HEK293 (cell line): ENCODE results near the gene GALT.
A peak's percentile ranks its signal among the peaks of the same experiment; 100 is the strongest.

Experiments used
- CTCF ChIA-PET: fragments of 350-600 bp; formaldehyde crosslinking; extraction: SDS; loops from one replicate; lab custom pipeline; 2021; ENCODE audit warnings: antibody characterized with exemption; lab: Yijun Ruan, JAX
- POLR2A ChIA-PET: fragments of 300-600 bp; formaldehyde crosslinking; extraction: SDS; loops from one replicate; lab custom pipeline; 2020; ENCODE audit warnings: antibody characterized with exemption, inconsistent platforms; lab: Yijun Ruan, JAX
- H3K27ac ChIP-seq: fragments of 200-500 bp; sonication (Bioruptor generic); 2 replicates; pipeline ENCODE4 v1.5.1; 2014; ENCODE audit warnings: low read depth, low read length, control low read depth, inconsistent platforms; ENCODE audit errors: extremely low read depth
- H3K36me3 ChIP-seq, 2 experiments: fragments of 200-500 bp in 1 of 2; sonication (Bioruptor generic) in 1 of 2; 1 replicate in 1 of 2; 2 replicates in 1 of 2; pipeline ENCODE4 v1.5.1; 2014 to 2017; ENCODE audit warnings: inconsistent platforms in 2 of 2, low read length in 2 of 2; ENCODE audit not compliant: control insufficient read depth in 2 of 2, insufficient read depth in 1 of 2
- H3K4me1 ChIP-seq: fragments of 200-500 bp; sonication (Bioruptor generic); 2 replicates; pipeline ENCODE4 v1.5.1; 2014; ENCODE audit warnings: mild to moderate bottlenecking, low read length, inconsistent platforms; ENCODE audit not compliant: control insufficient read depth, insufficient read depth
- H3K4me3 ChIP-seq: 2 replicates; pipeline ENCODE4 v1.5.1; 2011; ENCODE audit warnings: low read depth, mild to moderate bottlenecking, control low read depth, low read length, moderate library complexity
- H3K9me3 ChIP-seq: fragments of 200-500 bp; sonication (Bioruptor generic); 2 replicates; pipeline ENCODE4 v1.5.1; 2014; ENCODE audit warnings: low read depth, low read length, inconsistent platforms; ENCODE audit not compliant: control insufficient read depth, insufficient read depth
- EGR2 ChIP-seq: fragments of 450-650 bp; formaldehyde crosslinking; IDR thresholded peaks from 2 replicates; pipeline ENCODE4 v1.5.1; 2016; ENCODE audit warnings: low read depth, missing biosample characterization, missing genetic modification characterization
- GLI2 ChIP-seq: fragments of 450-650 bp; formaldehyde crosslinking; IDR thresholded peaks from 2 replicates; pipeline ENCODE4; 2017; ENCODE audit warnings: missing biosample characterization, missing genetic modification characterization, low read depth, borderline replicate concordance
- INSM2 ChIP-seq: fragments of 450-650 bp; formaldehyde crosslinking; IDR thresholded peaks from 2 replicates; pipeline ENCODE4 v1.5.1; 2016; ENCODE audit warnings: missing biosample characterization, missing genetic modification characterization
- KLF17 ChIP-seq: fragments of 450-650 bp; formaldehyde crosslinking; IDR thresholded peaks from 2 replicates; pipeline ENCODE4 v1.5.1; 2016; ENCODE audit warnings: missing biosample characterization, missing genetic modification characterization
- KLF7 ChIP-seq: fragments of 450-650 bp; formaldehyde crosslinking; IDR thresholded peaks from 2 replicates; pipeline ENCODE4 v1.5.1; 2016; ENCODE audit warnings: missing biosample characterization, missing genetic modification characterization, borderline replicate concordance
- MZF1 ChIP-seq: fragments of 450-650 bp; formaldehyde crosslinking; IDR thresholded peaks from 2 replicates; pipeline ENCODE4 v1.5.1; 2017; ENCODE audit warnings: missing biosample characterization, missing genetic modification characterization, borderline replicate concordance
- PBX3 ChIP-seq: sonication (generic); formaldehyde crosslinking; IDR thresholded peaks from 2 replicates; pipeline ENCODE4 v1.8.1; 2022; ENCODE audit warnings: mild to moderate bottlenecking, moderate library complexity, missing genetic modification reagents
- PRDM1 ChIP-seq: fragments of 450-650 bp; formaldehyde crosslinking; IDR thresholded peaks from 2 replicates; pipeline ENCODE4; 2016; ENCODE audit warnings: missing biosample characterization, missing genetic modification characterization
- ZBTB17 ChIP-seq: fragments of 450-650 bp; formaldehyde crosslinking; IDR thresholded peaks from 2 replicates; pipeline ENCODE4 v1.5.1; 2016; ENCODE audit warnings: missing biosample characterization, missing genetic modification characterization
- ZFHX2 ChIP-seq: fragments of 450-650 bp; formaldehyde crosslinking; conservative IDR thresholded peaks from 2 replicates; pipeline ENCODE4 v1.5.1; 2016; ENCODE audit warnings: missing biosample characterization, missing genetic modification characterization
- ZNF114 ChIP-seq: fragments of 450-650 bp; formaldehyde crosslinking; IDR thresholded peaks from 2 replicates; pipeline ENCODE4 v1.5.0; 2017; ENCODE audit warnings: missing biosample characterization, missing genetic modification characterization
- ZNF175 ChIP-seq: fragments of 450-650 bp; formaldehyde crosslinking; IDR thresholded peaks from 2 replicates; pipeline ENCODE4 v1.5.1; 2016; ENCODE audit warnings: missing biosample characterization, missing genetic modification characterization
- ZNF239 ChIP-seq: fragments of 450-650 bp; formaldehyde crosslinking; IDR thresholded peaks from 2 replicates; pipeline ENCODE4 v1.5.1; 2016; ENCODE audit warnings: missing biosample characterization, missing genetic modification characterization
- ZNF266 ChIP-seq: fragments of 450-650 bp; formaldehyde crosslinking; IDR thresholded peaks from 2 replicates; pipeline ENCODE4 v1.5.1; 2016; ENCODE audit warnings: missing biosample characterization, missing genetic modification characterization, low read depth
- ZNF341 ChIP-seq: fragments of 450-650 bp; formaldehyde crosslinking; IDR thresholded peaks from 2 replicates; pipeline ENCODE4; 2016; ENCODE audit warnings: low read depth, missing biosample characterization, missing genetic modification characterization
- ZNF555 ChIP-seq: fragments of 450-650 bp; formaldehyde crosslinking; conservative IDR thresholded peaks from 2 replicates; pipeline ENCODE4 v1.5.1; 2017; ENCODE audit warnings: missing biosample characterization, mild to moderate bottlenecking, missing genetic modification characterization, inconsistent platforms
- ZNF580 ChIP-seq: fragments of 450-650 bp; formaldehyde crosslinking; IDR thresholded peaks from 2 replicates; pipeline ENCODE4 v1.5.1; 2016; ENCODE audit warnings: missing biosample characterization, missing genetic modification characterization
- ZNF670 ChIP-seq: fragments of 450-650 bp; formaldehyde crosslinking; IDR thresholded peaks from 2 replicates; pipeline ENCODE4 v1.5.1; 2016; ENCODE audit warnings: missing biosample characterization, missing genetic modification characterization, low read depth
- ZNF707 ChIP-seq: fragments of 450-650 bp; formaldehyde crosslinking; IDR thresholded peaks from 2 replicates; pipeline ENCODE4 v1.5.1; 2016; ENCODE audit warnings: missing biosample characterization, missing genetic modification characterization
- ZNF768 ChIP-seq: fragments of 450-650 bp; formaldehyde crosslinking; IDR thresholded peaks from 2 replicates; pipeline ENCODE4 v1.5.1; 2018; ENCODE audit warnings: missing biosample characterization, mild to moderate bottlenecking, missing genetic modification characterization
- TF ChIP-seq, protein P1 (sequence below): fragments of 450-650 bp; formaldehyde crosslinking; IDR thresholded peaks from 2 replicates; pipeline ENCODE4; 2016; ENCODE audit warnings: missing biosample characterization, missing genetic modification characterization
- TF ChIP-seq, protein P2 (sequence below): fragments of 450-650 bp; formaldehyde crosslinking; IDR thresholded peaks from 2 replicates; pipeline ENCODE4 v1.5.1; 2016; ENCODE audit warnings: missing biosample characterization, missing genetic modification characterization

The GALT gene

DNA sequence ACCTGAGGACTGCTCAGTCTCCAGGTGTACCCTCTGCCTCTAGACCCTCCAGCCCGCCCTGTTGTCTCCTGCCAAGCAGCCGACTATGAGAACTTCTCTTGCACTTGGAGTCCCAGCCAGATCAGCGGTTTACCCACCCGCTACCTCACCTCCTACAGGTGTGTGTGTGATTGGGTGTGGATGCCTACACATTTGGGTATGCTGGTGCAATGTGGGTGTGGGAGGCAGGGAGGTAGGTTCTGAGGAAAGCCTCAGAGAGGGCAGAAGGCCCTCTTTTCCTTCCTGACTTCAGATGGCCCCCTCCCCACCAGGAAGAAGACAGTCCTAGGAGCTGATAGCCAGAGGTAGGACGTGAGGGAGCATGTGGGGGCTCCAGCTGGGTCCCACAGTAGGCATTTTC lies 10.5 kb downstream of the GALT start:
- ChIA-PET POLR2A (interaction anchor here (0.7 to 2.0 kb wide), 3 partner anchors 10 to 78 kb away, joined by 4 to 7 read pairs (median 6); partner anchors contain the start of genes GALT and SIGMAR1), CTCF (no interaction called here)
- Histone ChIP-seq H3K4me3 (no peak overlapping the region), H3K27ac (no peak overlapping the region), H3K36me3 (peaks cover 0 to 13% of the 10 kb centered on the region in 2 experiments; a peak in 1 of 3 replicates), H3K9me3 (no peaks in the 10 kb centered on the region), H3K4me1 (peaks cover 6% of the 10 kb centered on the region)
- no peak for TF ChIP-seq ZNF768 (tag by site-specific recombination)
- TF ChIP-seq ZFHX2 (tag by site-specific recombination), result peak; percentile 49
- no peak for TF ChIP-seq PBX3 (CRISPR knock-in tag)
- TF ChIP-seq, protein P1, sequence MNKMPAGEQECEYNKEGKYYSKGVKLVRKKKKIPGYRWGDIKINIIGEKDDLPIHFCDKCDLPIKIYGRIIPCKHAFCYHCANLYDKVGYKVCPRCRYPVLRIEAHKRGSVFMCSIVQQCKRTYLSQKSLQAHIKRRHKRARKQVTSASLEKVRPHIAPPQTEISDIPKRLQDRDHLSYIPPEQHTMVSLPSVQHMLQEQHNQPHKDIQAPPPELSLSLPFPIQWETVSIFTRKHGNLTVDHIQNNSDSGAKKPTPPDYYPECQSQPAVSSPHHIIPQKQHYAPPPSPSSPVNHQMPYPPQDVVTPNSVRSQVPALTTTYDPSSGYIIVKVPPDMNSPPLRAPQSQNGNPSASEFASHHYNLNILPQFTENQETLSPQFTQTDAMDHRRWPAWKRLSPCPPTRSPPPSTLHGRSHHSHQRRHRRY, result no peak
- no peak for TF ChIP-seq ZNF555 (tag by site-specific recombination)
- TF ChIP-seq ZNF341 (tag by site-specific recombination), result no peak
- peak; percentile 68 for TF ChIP-seq EGR2 (tag by site-specific recombination)
- no peak for TF ChIP-seq ZNF670 (tag by site-specific recombination)
- no peak for TF ChIP-seq INSM2
- TF ChIP-seq ZNF266 (tag by site-specific recombination), result no peak
- no peak for TF ChIP-seq ZNF114 (tag by site-specific recombination)
- no peak for TF ChIP-seq MZF1 (tag by site-specific recombination)
- TF ChIP-seq PRDM1 (tag by site-specific recombination), result no peak
- no peak for TF ChIP-seq KLF7 (tag by site-specific recombination)
- TF ChIP-seq, all 188 proteins: peak for 2

- no peak overlapping the region for H3K4me3 ChIP-seq
- CTCF ChIA-PET, result interaction anchor here (1.2 to 1.3 kb wide), 2 partner anchors 12 to 44 kb away, joined by 3 to 5 read pairs; no protein-coding TSS in a partner anchor
- no peaks in the 10 kb centered on the region for H3K9me3 ChIP-seq
- no peak overlapping the region for H3K27ac ChIP-seq
- TF ChIP-seq, protein P2, sequence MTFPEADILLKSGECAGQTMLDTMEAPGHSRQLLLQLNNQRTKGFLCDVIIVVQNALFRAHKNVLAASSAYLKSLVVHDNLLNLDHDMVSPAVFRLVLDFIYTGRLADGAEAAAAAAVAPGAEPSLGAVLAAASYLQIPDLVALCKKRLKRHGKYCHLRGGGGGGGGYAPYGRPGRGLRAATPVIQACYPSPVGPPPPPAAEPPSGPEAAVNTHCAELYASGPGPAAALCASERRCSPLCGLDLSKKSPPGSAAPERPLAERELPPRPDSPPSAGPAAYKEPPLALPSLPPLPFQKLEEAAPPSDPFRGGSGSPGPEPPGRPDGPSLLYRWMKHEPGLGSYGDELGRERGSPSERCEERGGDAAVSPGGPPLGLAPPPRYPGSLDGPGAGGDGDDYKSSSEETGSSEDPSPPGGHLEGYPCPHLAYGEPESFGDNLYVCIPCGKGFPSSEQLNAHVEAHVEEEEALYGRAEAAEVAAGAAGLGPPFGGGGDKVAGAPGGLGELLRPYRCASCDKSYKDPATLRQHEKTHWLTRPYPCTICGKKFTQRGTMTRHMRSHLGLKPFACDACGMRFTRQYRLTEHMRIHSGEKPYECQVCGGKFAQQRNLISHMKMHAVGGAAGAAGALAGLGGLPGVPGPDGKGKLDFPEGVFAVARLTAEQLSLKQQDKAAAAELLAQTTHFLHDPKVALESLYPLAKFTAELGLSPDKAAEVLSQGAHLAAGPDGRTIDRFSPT (tag by site-specific recombination), result no peak
- TF ChIP-seq ZNF175 (tag by site-specific recombination) (no peak), GLI2 (tag by site-specific recombination) (no peak), ZNF707 (tag by site-specific recombination) (no peak), KLF17 (no peak), ZBTB17 (tag by site-specific recombination) (no peak), ZNF239 (tag by site-specific recombination) (no peak), ZNF580 (tag by site-specific recombination) (no peak)
- H3K4me1 ChIP-seq, result 0 out of 2 replicates have a peak, but pooled peaks cover under 1% of the 10 kb centered on the region
- peaks cover 0 to 13% of the 10 kb centered on the region in 2 experiments; a peak in 1 of 3 replicates for H3K36me3 ChIP-seq
- POLR2A ChIA-PET, result no interaction called here
Observed at GRCh38 chr9:34658461-34658860, 12.0 kb downstream of the GALT start.
